CD4-positive, alpha-beta T cell (primary cell): ENCODE results near the gene SLC27A5. TPM values are rescaled to one million over a fixed set of nuclear protein-coding genes. Genes with fewer than 3 reads are reported as not detected.

ENCODE experiments used
- ATAC-seq: fragments of 200-7000 bp; cut with Tn5 transposase; one replicate; pipeline ENCODE4 v1.10.0; 2022; ENCODE audit warnings: mild to moderate bottlenecking; ENCODE audit not compliant: poor library complexity
- CTCF ChIA-PET: fragments of 350-600 bp; sonication (Branson Sonifier 250); formaldehyde crosslinking; loops from one replicate; lab custom pipeline; 2021; ENCODE audit warnings: antibody characterized with exemption, inconsistent platforms; lab: Charles Lee
- POLR2A ChIA-PET: fragments of 350-600 bp; sonication (Branson Sonifier 250); formaldehyde crosslinking; loops from one replicate; lab custom pipeline; 2021; ENCODE audit warnings: antibody characterized with exemption, inconsistent platforms; lab: Charles Lee
- DNase-seq, 14 experiments: peaks; one replicate each; pipeline ENCODE4 v3.0.0-alpha.2; 2013 to 2020; ENCODE audit warnings: mixed read lengths in 2 of 14
- H3K27ac ChIP-seq, 2 donors: one replicate each; pipeline versions ENCODE4 v1.5.1 to v1.7.0; 2013; ENCODE audit warnings: low read length in 2 of 2, low read depth in 1 of 2, mild to moderate bottlenecking in 1 of 2
- H3K27me3 ChIP-seq, 2 experiments: 1 replicate in 1 of 2; 2 replicates in 1 of 2; pipeline versions ENCODE4 v1.6.1 to v1.7.0; 2013; ENCODE audit warnings: low read length in 2 of 2, control low read depth in 1 of 2, mild to moderate bottlenecking in 1 of 2, moderate library complexity in 1 of 2; ENCODE audit not compliant: insufficient read depth in 2 of 2, control insufficient read depth in 1 of 2
- H3K36me3 ChIP-seq: one replicate; pipeline ENCODE4 v1.6.1; 2013; ENCODE audit warnings: low read length, control low read depth; ENCODE audit not compliant: insufficient read depth
- H3K4me1 ChIP-seq: one replicate; pipeline ENCODE4 v1.6.1; 2013; ENCODE audit warnings: low read length, control low read depth; ENCODE audit not compliant: insufficient read depth
- H3K4me3 ChIP-seq: one replicate; pipeline ENCODE4 v1.5.1; 2013; ENCODE audit warnings: mild to moderate bottlenecking, low read length, moderate library complexity
- H3K9me3 ChIP-seq, 2 experiments: 1 replicate in 1 of 2; 2 replicates in 1 of 2; pipeline versions ENCODE4 v1.6.1 to v1.7.0; 2013; ENCODE audit warnings: low read length in 2 of 2, mild to moderate bottlenecking in 2 of 2, control low read depth in 1 of 2, moderate library complexity in 1 of 2; ENCODE audit not compliant: control insufficient read depth in 1 of 2, insufficient read depth in 1 of 2
- H3K27ac Mint-ChIP-seq: one replicate; pipeline ENCODE4 v1.8.0; 2020; ENCODE audit warnings: mixed read lengths
- H3K27me3 Mint-ChIP-seq: one replicate; pipeline ENCODE4 v1.8.0; 2021; ENCODE audit warnings: mixed read lengths
- H3K36me3 Mint-ChIP-seq: one replicate; pipeline ENCODE4 v1.8.0; 2021; ENCODE audit warnings: low read depth, mixed read lengths
- H3K4me1 Mint-ChIP-seq: one replicate; pipeline ENCODE4 v1.8.0; 2021; ENCODE audit warnings: low read depth, mixed read lengths
- H3K4me3 Mint-ChIP-seq: one replicate; pipeline ENCODE4 v1.8.0; 2020; ENCODE audit warnings: mild to moderate bottlenecking, mixed read lengths
- H3K9me3 Mint-ChIP-seq: one replicate; pipeline ENCODE4 v1.8.0; 2020; ENCODE audit warnings: mixed read lengths
- CTCF ChIP-seq: fragments of 200-600 bp; IDR thresholded peaks from one replicate; pipeline ENCODE4 v1.8.0; 2022; ENCODE audit warnings: antibody characterized with exemption, mild to moderate bottlenecking
- intact Hi-C, 2 experiments: fragments of 100-400 bp; cut with DNase I in 1 of 2; cut with micrococcal nuclease in 1 of 2; formaldehyde crosslinking; loops; one replicate each; pipeline versions ENCODE4 v1.15.1 to v1.9.0; 2023 to 2025; cut with DNase I, micrococcal nuclease
- total RNA-seq, 174 experiments: library from RNA in 2 of 174; stranded (reverse) in 2 of 174; gene quantifications; one replicate each; pipeline ENCODE4 v1.2.3 and lab custom pipeline; 2021 to 2026

SLC27A5 gene
- total RNA-seq, 2 experiments from 2014 or later, result 3.5 to 4.8 TPM

- intact Hi-C loops, result loop anchor here in 1 of 2 experiments (1.0 kb wide), 1 partner anchor 13 kb away; the partner anchor contains the start of gene TRIM28
- Histone ChIP-seq H3K4me3 (peak overlapping the region; percentile 70), H3K36me3 (peaks cover 33% of the 10 kb centered on the region), H3K9me3 (no peaks in the 10 kb centered on the region), H3K27ac (peak overlapping the region; percentile 77 to 80), H3K4me1 (peaks cover 84% of the 10 kb centered on the region), H3K27me3 (no peaks in the 10 kb centered on the region)
- Mint-ChIP-seq H3K9me3 (no peaks in the 10 kb centered on the region), H3K27me3 (no peaks in the 10 kb centered on the region), H3K36me3 (peaks cover 62% of the 10 kb centered on the region), H3K4me1 (peaks cover 85% of the 10 kb centered on the region), H3K27ac (peak overlapping the region; percentile 96), H3K4me3 (peak overlapping the region; percentile 93)
- ChIA-PET POLR2A (interaction anchor here (2.4 to 3.2 kb wide), 2 partner anchors 13 to 37 kb away, joined by 22 to 29 read pairs; partner anchors contain the start of genes TRIM28 and ZBTB45), CTCF (interaction anchor here (1.4 kb wide), 1 partner anchor 43 kb away, joined by 4 read pairs; no protein-coding TSS in a partner anchor)
- no peak for TF ChIP-seq CTCF
- ATAC-seq, result no peak
- DNase-seq, result peak in 2 of 14 experiments; percentile 30 to 44
Observed at GRCh38 chr19:58557221-58558065, 45.7 kb upstream of the SLC27A5 start.

- Histone ChIP-seq H3K27me3 (no peaks in the 10 kb centered on the region), H3K27ac (peak overlapping the region in 1 of 2 donors; percentile 80), H3K9me3 (no peaks in the 10 kb centered on the region), H3K4me1 (peaks cover 79% of the 10 kb centered on the region), H3K4me3 (peak overlapping the region; percentile 70), H3K36me3 (peaks cover 41% of the 10 kb centered on the region)
- ChIA-PET CTCF (no interaction called here), POLR2A (interaction anchor here (3.2 kb wide), 1 partner anchor 37 kb away, joined by 29 read pairs; the partner anchor contains the start of gene ZBTB45)
- Mint-ChIP-seq H3K4me3 (peak overlapping the region; percentile 83), H3K9me3 (no peaks in the 10 kb centered on the region), H3K27me3 (no peaks in the 10 kb centered on the region), H3K36me3 (peaks cover 69% of the 10 kb centered on the region), H3K4me1 (peaks cover 81% of the 10 kb centered on the region), H3K27ac (peak overlapping the region; percentile 96)
- intact Hi-C loops, result no loop called here
- no peak for ATAC-seq
- no peak for TF ChIP-seq CTCF
- DNase-seq, result no peak
Observed at GRCh38 chr19:58556622-58557220, 44.9 kb upstream of the SLC27A5 start.

GRCh38 chr19:58555920-58556621 is 44.3 kb upstream of the SLC27A5 start:
- ATAC-seq, result no peak
- peak in 2 of 14 experiments; percentile 12 to 48 for DNase-seq
- Mint-ChIP-seq H3K4me1 (peaks cover 74% of the 10 kb centered on the region), H3K36me3 (peaks cover 75% of the 10 kb centered on the region), H3K4me3 (peak overlapping the region; percentile 92), H3K27ac (peak overlapping the region; percentile 96), H3K27me3 (no peaks in the 10 kb centered on the region), H3K9me3 (no peaks in the 10 kb centered on the region)
- H3K4me1 ChIP-seq, result peaks cover 73% of the 10 kb centered on the region
- ChIA-PET POLR2A (interaction anchor here (1.1 to 3.6 kb wide), 7 partner anchors 8 to 373 kb away, joined by 3 to 64 read pairs (median 11); partner anchors contain the start of genes MZF1, TRIM28 and ZBTB45), CTCF (interaction anchor here (2.5 to 3.3 kb wide), 2 partner anchors 37 to 42 kb away, joined by 11 to 26 read pairs; partner anchors contain the start of gene ZBTB45)
- H3K4me3 ChIP-seq, result no peak overlapping the region
- no peaks in the 10 kb centered on the region for H3K9me3 ChIP-seq
- no peak for TF ChIP-seq CTCF
- H3K27ac ChIP-seq, result peak overlapping the region; percentile 92 to 99
- H3K27me3 ChIP-seq, result no peaks in the 10 kb centered on the region
- intact Hi-C loops, result no loop called here
- peaks cover 47% of the 10 kb centered on the region for H3K36me3 ChIP-seq
